Spleen (tissue), 11 donors: Measurements from ENCODE around the gene ANGPTL2. TPM values are rescaled to one million over a fixed set of nuclear protein-coding genes. Genes with fewer than 3 reads are reported as not detected.
A peak's percentile ranks its signal among the peaks of the same experiment; 100 is the strongest.
"Not testable (repeated sequence)": the region's sequence is repeated elsewhere in the genome, so short reads cannot be mapped to it uniquely, and the experiment has no call there.

ENCODE experiments used
- DNase-seq: peaks from one replicate; pipeline ENCODE4 v3.0.0-alpha.2; 2020
- H3K27ac ChIP-seq, 8 donors: fragments of 200-600 bp; sonication (generic) in 7 of 8; 1 replicate in 4 of 8; 2 replicates in 4 of 8; pipeline versions ENCODE4 v1.5.0 to v1.8.0; 2016 to 2021; ENCODE audit warnings: inconsistent platforms in 4 of 8, mild to moderate bottlenecking in 4 of 8, moderate library complexity in 1 of 8
- H3K27me3 ChIP-seq, 7 donors: fragments of 200-600 bp; sonication (generic) in 6 of 7; replicated peaks in 1 of 7; 1 replicate in 4 of 7; 2 replicates in 3 of 7; pipeline versions ENCODE4 v1.5.0 to v1.8.0; 2016 to 2021; ENCODE audit warnings: inconsistent platforms in 3 of 7, mild to moderate bottlenecking in 1 of 7
- H3K36me3 ChIP-seq, 6 donors: fragments of 200-600 bp; sonication (generic) in 5 of 6; 1 replicate in 4 of 6; 2 replicates in 2 of 6; pipeline versions ENCODE4 v1.5.0 to v1.8.0; 2016 to 2021; ENCODE audit warnings: inconsistent platforms in 2 of 6
- H3K4me1 ChIP-seq, 6 donors: fragments of 200-600 bp; sonication (generic) in 5 of 6; 1 replicate in 3 of 6; 2 replicates in 3 of 6; pipeline versions ENCODE4 v1.5.0 to v1.8.0; 2016 to 2021; ENCODE audit warnings: inconsistent platforms in 3 of 6
- H3K4me3 ChIP-seq, 8 donors: fragments of 200-600 bp; sonication (generic) in 7 of 8; 1 replicate in 4 of 8; 2 replicates in 4 of 8; pipeline versions ENCODE4 v1.5.0 to v1.8.0; 2016 to 2021; ENCODE audit warnings: inconsistent platforms in 4 of 8, mild to moderate bottlenecking in 4 of 8, moderate library complexity in 2 of 8
- H3K9me3 ChIP-seq, 8 donors: fragments of 200-600 bp; sonication (generic) in 7 of 8; 1 replicate in 4 of 8; 2 replicates in 4 of 8; pipeline versions ENCODE4 v1.5.0 to v1.8.0; 2016 to 2021; ENCODE audit warnings: inconsistent platforms in 4 of 8
- POLR2A ChIP-seq, 3 donors: fragments of 450-650 bp; IDR thresholded peaks; one replicate each; pipeline ENCODE4 v1.5.1; 2017; ENCODE audit warnings: antibody characterized with exemption in 3 of 3, mild to moderate bottlenecking in 1 of 3
- POLR2AphosphoS5 ChIP-seq, 3 donors: sonication (generic); formaldehyde crosslinking; IDR thresholded peaks; one replicate each; pipeline ENCODE4 v1.5.1; 2017; ENCODE audit warnings: antibody characterized with exemption in 3 of 3
- whole genome bisulfite sequencing, 5 donors: extraction: QIAGEN DNeasy Blood & Tissue Kit in 3 of 5; methylation state at CpG; one replicate each; pipeline versions ENCODE4 v1.1.5 to v1.1.7; 2013 to 2018; 5-methylcytosine and 5-hydroxymethylcytosine counted together
- intact Hi-C: fragments of 100-400 bp; cut with DNase I; formaldehyde crosslinking; loops from one replicate; pipeline ENCODE4 v1.15.0; 2023; ENCODE audit warnings: low total_unique reads
- polyA plus RNA-seq, 3 donors: library from polyadenylated mRNA; stranded (reverse); fragments of 200-250 nt; gene quantifications; one replicate each; pipeline ENCODE4 v1.2.1, GENCODE V29; 2013
- total RNA-seq, 7 donors: library from RNA; depleted of rRNA in 3 of 7; stranded (reverse); fragments of >200 nt in 3 of 7; fragmentation: NEBNext Ultra II Directional in 4 of 7; extraction: Animal tissue kit (Norgen Biotek cat#: 25700) in 4 of 7; gene quantifications; one replicate each; pipeline versions ENCODE4 v1.1.0 to v1.2.1, GENCODE V29; 2016 to 2021
- TF ChIP-seq, protein P1 (sequence below), 11 experiments: fragments of 200-600 bp in 7 of 11; fragments of 450-650 bp in 4 of 11; sonication (generic) in 4 of 11; IDR thresholded peaks in 8 of 11; conservative IDR thresholded peaks in 3 of 11; 1 replicate in 7 of 11; 2 replicates in 4 of 11; pipeline versions ENCODE4 v1.4.0 to v1.8.0; 2016 to 2021; ENCODE audit warnings: antibody characterized with exemption in 11 of 11, inconsistent platforms in 4 of 11, mild to moderate bottlenecking in 1 of 11
- donor health status: healthy with polysubstance abuse.
- donor health status: DM: no; HTN: no; CAD: no; lungs with moderate emphysema.
- donor health status: DM: no; HTN: no; CAD: no.
- donor health status: Bipolar disorder and iron deficiency.
- donor health status: healthy.
- donor health status: DM: no; HTN: no; CAD: no.
- donor health status: DM: yes; HTN: yes; CAD: no.

Gene ANGPTL2
- total and polyA plus RNA-seq, 10 donors, result 6.6 to 103 (median 48.1) TPM

DNA sequence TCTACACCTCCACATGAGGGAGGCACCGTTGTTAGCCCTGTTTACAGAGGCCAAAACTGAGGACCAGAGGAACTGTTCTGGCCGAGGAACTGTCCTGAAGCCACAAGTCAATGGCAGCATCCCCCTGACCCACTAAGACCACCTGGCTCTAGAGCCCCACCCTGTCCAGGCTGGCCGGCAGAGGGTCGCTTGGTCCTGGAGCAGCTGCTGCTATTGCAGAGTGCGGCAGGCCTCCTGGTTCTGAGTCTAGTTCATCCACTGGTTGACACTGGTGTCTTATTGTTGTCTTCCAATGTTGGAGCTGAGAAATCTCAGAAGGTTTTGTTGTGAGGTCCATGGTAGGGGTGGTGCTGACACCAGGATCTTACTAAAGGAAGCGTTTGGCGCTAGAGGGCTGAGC is 26.6 kb upstream of the ANGPTL2 start:
- Histone ChIP-seq H3K9me3 (peaks cover 0 to 5% (median 0%) of the 10 kb centered on the region in 8 donors), H3K27me3 (no peaks in the 10 kb centered on the region), H3K4me3 (no peak overlapping the region), H3K4me1 (peaks cover 1 to 18% (median 8%) of the 10 kb centered on the region in 6 donors), H3K36me3 (no peaks in the 10 kb centered on the region), H3K27ac (no peak overlapping the region)
- 94 to 99% (median 97%) methylated on average over 7 of the region's 7 CpGs for WGBS, 5 donors
- no peak for TF ChIP-seq POLR2A (IDR thresholded peaks at IDR 0.05)
- TF ChIP-seq, protein P1, sequence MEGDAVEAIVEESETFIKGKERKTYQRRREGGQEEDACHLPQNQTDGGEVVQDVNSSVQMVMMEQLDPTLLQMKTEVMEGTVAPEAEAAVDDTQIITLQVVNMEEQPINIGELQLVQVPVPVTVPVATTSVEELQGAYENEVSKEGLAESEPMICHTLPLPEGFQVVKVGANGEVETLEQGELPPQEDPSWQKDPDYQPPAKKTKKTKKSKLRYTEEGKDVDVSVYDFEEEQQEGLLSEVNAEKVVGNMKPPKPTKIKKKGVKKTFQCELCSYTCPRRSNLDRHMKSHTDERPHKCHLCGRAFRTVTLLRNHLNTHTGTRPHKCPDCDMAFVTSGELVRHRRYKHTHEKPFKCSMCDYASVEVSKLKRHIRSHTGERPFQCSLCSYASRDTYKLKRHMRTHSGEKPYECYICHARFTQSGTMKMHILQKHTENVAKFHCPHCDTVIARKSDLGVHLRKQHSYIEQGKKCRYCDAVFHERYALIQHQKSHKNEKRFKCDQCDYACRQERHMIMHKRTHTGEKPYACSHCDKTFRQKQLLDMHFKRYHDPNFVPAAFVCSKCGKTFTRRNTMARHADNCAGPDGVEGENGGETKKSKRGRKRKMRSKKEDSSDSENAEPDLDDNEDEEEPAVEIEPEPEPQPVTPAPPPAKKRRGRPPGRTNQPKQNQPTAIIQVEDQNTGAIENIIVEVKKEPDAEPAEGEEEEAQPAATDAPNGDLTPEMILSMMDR (IDR thresholded peaks at IDR 0.05 in 8 of 11, conservative IDR thresholded peaks at IDR 0.05 in 3 of 11), result no peak
- no peak for DNase-seq
- intact Hi-C loops, result no loop called here

GRCh38 chr9:127148014-127148413 is 25.6 kb upstream of the ANGPTL2 start:
- Histone ChIP-seq H3K27ac (no peak overlapping the region), H3K36me3 (no peaks in the 10 kb centered on the region), H3K4me1 (peaks cover 0 to 11% (median under 1%) of the 10 kb centered on the region in 6 donors), H3K9me3 (peaks cover 0 to 5% (median 0%) of the 10 kb centered on the region in 8 donors), H3K27me3 (no peaks in the 10 kb centered on the region), H3K4me3 (no peak overlapping the region)
- intact Hi-C loops, result no loop called here
- TF ChIP-seq, protein P1 (IDR thresholded peaks at IDR 0.05 in 8 of 11, conservative IDR thresholded peaks at IDR 0.05 in 3 of 11), result no peak
- no peak for TF ChIP-seq POLR2AphosphoS5 (IDR thresholded peaks at IDR 0.05)
- 91 to 100% (median 95%) methylated on average over 4 to 5 of the region's 5 CpGs for WGBS, 5 donors
- DNase-seq, result no peak

GRCh38 chr9:127147251-127147650 is 24.8 kb upstream of the ANGPTL2 start:
- H3K9me3 ChIP-seq, result peaks cover 0 to 5% (median 0%) of the 10 kb centered on the region in 8 donors
- H3K27ac ChIP-seq, result no peak overlapping the region
- H3K27me3 ChIP-seq, result no peaks in the 10 kb centered on the region
- no peak overlapping the region for H3K4me3 ChIP-seq
- H3K4me1 ChIP-seq, result peaks cover 0 to 11% (median 0%) of the 10 kb centered on the region in 6 donors
- H3K36me3 ChIP-seq, result no peaks in the 10 kb centered on the region
- WGBS, 5 donors, result 79 to 87% (median 84%) methylated on average over 2 of the region's 2 CpGs
- TF ChIP-seq POLR2AphosphoS5 (IDR thresholded peaks at IDR 0.05) (no peak), POLR2A (IDR thresholded peaks at IDR 0.05) (no peak)
- intact Hi-C loops, result no loop called here
- DNase-seq, result no peak

GRCh38 chr9:127146841-127147240 is 24.4 kb upstream of the ANGPTL2 start:
- H3K36me3 ChIP-seq, DNase-seq, H3K4me3 ChIP-seq, H3K27ac ChIP-seq, H3K9me3 ChIP-seq, intact Hi-C loops, H3K27me3 ChIP-seq: not testable (repeated sequence)
- peaks cover 0 to 11% (median 0%) of the 10 kb centered on the region in 6 donors for H3K4me1 ChIP-seq

- WGBS, 5 donors, result 68 to 94% (median 82%) methylated on average over 8 of the region's 8 CpGs
- no peaks in the 10 kb centered on the region for H3K27me3 ChIP-seq
- peak in 1 of 3 donors; percentile 48 for TF ChIP-seq POLR2AphosphoS5 (IDR thresholded peaks at IDR 0.05)
- TF ChIP-seq, protein P1 (IDR thresholded peaks at IDR 0.05 in 8 of 11, conservative IDR thresholded peaks at IDR 0.05 in 3 of 11), result peak in 1 of 11 experiments; percentile 5
- TF ChIP-seq POLR2A (IDR thresholded peaks at IDR 0.05), result no peak
- intact Hi-C loops, result no loop called here
- peaks cover 0 to 5% (median 0%) of the 10 kb centered on the region in 8 donors for H3K9me3 ChIP-seq
- no peak for DNase-seq
- H3K36me3 ChIP-seq, result no peaks in the 10 kb centered on the region
- H3K4me1 ChIP-seq, result peaks cover 0 to 11% (median 3%) of the 10 kb centered on the region in 6 donors
- peak overlapping the region in 4 of 8 donors; percentile 15 to 52 (median 16) for H3K27ac ChIP-seq
- H3K4me3 ChIP-seq, result no peak overlapping the region
Measured at GRCh38 chr9:127144670-127145445, 22.4 kb upstream of the ANGPTL2 start.
